Dermis microvascular lymphatic vessel endothelial cell (primary cell): Measurements from ENCODE around the gene SLC22A12. TPM values are rescaled to one million over a fixed set of nuclear protein-coding genes. Genes with fewer than 3 reads are reported as not detected.
"Not testable (repeated sequence)": the region's sequence is repeated elsewhere in the genome, so short reads cannot be mapped to it uniquely, and the experiment has no call there.

Experiments
- DNase-seq, 2 donors: peaks; one replicate each; pipeline versions ENCODE4 v3.0.0 to v3.0.0-alpha.2; 2010; ENCODE audit warnings: low read depth in 2 of 2
- total RNA-seq: library from RNA; depleted of rRNA; stranded (reverse); fragments of >200 nt; gene quantifications from 2 replicates; pipeline ENCODE4 v1.2.1, GENCODE V29; 2014

Gene SLC22A12
- total RNA-seq, 1 donor from 2014 or later: not detected

- no peak for DNase-seq
Measured at GRCh38 chr11:64585150-64585549, 5.9 kb upstream of the SLC22A12 start.

- DNase-seq: no peak
Measured at GRCh38 chr11:64586366-64586765, 4.7 kb upstream of the SLC22A12 start.

GRCh38 chr11:64588701-64589100 is 2.3 kb upstream of the SLC22A12 start:
- DNase-seq: no peak

GRCh38 chr11:64591257-64592233 is 525 bp downstream of the SLC22A12 start:
- DNase-seq: no peak

GRCh38 chr11:64592234-64592615 is 1.2 kb downstream of the SLC22A12 start:
- DNase-seq: no peak

GRCh38 chr11:64592656-64593055 is 1.6 kb downstream of the SLC22A12 start:
- no peak for DNase-seq

- DNase-seq: no peak
Measured at GRCh38 chr11:64593156-64594105, 2.4 kb downstream of the SLC22A12 start.

GRCh38 chr11:64594159-64594939 is 3.3 kb downstream of the SLC22A12 start:
- DNase-seq: no peak

- not testable (repeated sequence) for DNase-seq
Measured at GRCh38 chr11:64595922-64596321, 4.9 kb downstream of the SLC22A12 start.

- DNase-seq: no peak
Measured at GRCh38 chr11:64597671-64598101, 6.7 kb downstream of the SLC22A12 start.

GRCh38 chr11:64598106-64598796 is 7.2 kb downstream of the SLC22A12 start:
- DNase-seq: no peak

GRCh38 chr11:64598797-64599697 is 8.0 kb downstream of the SLC22A12 start:
- DNase-seq: no peak

- DNase-seq: no peak
Measured at GRCh38 chr11:64599698-64600211, 8.7 kb downstream of the SLC22A12 start.

GRCh38 chr11:64600281-64600992 is 9.4 kb downstream of the SLC22A12 start:
- DNase-seq: no peak

GRCh38 chr11:64601605-64602465 is 10.8 kb downstream of the SLC22A12 start:
- DNase-seq: no peak

- no peak for DNase-seq
Measured at GRCh38 chr11:64602466-64603070, 11.5 kb downstream of the SLC22A12 start.

GRCh38 chr11:64603411-64604110 is 12.5 kb downstream of the SLC22A12 start:
- no peak for DNase-seq
